HG02885 (cell line): ENCODE data around the gene HPD.
A peak's percentile ranks its signal among the peaks of the same experiment; 100 is the strongest.
"Not testable (repeated sequence)": the region's sequence is repeated elsewhere in the genome, so short reads cannot be mapped to it uniquely, and the experiment has no call there.

ENCODE experiments used
- ATAC-seq: cut with Tn5 transposase; IDR thresholded peaks from one replicate; pipeline ENCODE4 v1.9.1; 2021; ENCODE audit warnings: mild to moderate bottlenecking; ENCODE audit not compliant: unreplicated experiment, poor library complexity

Gene HPD

DNA sequence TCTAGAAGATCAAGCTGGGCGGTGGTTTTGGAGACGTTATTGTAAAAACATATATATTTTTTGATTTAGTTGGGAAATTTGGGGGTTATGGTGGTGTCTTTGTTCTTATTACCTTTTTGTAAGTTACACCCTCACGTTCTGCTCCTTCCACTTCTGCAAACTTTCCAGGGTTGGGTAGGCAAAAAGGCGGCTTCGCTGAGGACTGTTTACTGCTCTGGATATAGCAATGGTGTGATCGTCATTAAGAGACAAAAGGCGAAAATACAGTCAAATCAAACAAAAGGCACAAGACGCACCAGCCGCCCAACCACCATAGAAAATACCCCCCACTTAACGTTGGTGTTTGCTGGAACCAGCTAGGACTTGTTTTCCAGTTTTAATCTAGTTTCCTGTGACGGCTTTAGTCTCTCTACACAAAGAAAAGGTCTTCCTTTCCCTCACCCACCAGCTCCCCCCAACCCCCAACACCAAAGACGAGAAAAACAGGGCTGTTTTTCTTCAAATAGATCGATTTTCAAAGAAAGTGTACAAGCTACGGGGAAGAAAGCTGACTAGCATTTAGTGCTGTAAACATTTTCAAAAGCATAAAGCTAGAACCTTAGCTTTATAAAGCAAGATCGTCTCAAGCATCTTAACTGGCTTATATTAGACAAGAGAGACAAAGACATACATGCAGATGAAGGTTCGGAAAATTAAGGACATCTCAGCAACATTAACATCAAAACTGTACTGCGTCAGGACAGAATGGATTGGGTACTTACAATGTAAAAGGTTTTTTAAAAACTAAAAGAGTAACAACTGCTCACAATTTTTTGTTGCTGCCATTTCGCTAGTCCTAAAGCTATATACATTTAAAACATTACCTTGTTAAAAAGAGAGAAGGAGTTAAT lies 56.8 kb downstream of the HPD start:
- no peak for ATAC-seq

DNA sequence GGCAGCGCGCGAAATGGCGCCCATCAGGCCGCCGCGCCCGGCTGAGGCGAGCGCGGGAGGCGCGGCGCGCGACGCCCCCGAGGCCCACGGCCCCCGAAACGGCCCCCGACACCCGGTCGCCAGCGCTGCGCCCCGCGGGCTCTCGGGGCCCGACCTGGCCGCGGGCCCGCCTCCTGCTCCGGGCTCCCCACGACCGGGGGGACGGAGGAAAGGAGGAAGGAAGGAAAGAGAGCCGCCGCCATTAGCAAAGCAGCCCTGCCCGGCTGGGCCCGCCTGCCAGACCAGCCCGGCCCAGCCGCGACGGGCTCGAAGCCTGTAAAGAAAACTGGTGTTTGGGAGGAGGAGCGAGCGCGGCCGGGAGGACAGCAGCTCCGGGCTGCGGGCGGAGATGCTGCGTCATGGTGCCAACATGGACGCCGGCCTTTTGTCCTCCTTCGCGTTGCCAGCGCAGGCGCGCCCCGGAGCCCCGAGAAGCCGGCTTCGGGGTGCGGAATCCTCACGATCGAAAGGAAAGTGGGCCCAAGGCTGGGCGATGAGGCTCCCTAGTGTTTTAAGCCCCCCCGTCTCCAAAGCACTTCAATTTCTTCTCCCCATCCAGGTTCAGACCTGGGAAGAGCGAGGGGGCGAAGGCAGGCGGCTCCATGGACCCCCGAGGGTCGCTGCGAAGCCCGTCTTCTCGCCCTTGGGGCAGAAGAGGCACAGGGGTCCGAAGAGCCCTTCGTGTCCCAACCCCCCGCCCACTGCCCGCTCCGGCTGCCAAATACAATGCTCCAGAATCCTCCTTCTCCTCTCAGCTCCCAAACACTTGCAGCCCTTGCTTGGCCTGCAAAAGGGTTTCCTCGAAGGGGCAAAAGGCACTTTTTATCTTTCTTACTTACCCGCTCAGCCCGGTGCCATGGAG lies 57.7 kb downstream of the HPD start:
- peak; percentile 1 for ATAC-seq

DNA sequence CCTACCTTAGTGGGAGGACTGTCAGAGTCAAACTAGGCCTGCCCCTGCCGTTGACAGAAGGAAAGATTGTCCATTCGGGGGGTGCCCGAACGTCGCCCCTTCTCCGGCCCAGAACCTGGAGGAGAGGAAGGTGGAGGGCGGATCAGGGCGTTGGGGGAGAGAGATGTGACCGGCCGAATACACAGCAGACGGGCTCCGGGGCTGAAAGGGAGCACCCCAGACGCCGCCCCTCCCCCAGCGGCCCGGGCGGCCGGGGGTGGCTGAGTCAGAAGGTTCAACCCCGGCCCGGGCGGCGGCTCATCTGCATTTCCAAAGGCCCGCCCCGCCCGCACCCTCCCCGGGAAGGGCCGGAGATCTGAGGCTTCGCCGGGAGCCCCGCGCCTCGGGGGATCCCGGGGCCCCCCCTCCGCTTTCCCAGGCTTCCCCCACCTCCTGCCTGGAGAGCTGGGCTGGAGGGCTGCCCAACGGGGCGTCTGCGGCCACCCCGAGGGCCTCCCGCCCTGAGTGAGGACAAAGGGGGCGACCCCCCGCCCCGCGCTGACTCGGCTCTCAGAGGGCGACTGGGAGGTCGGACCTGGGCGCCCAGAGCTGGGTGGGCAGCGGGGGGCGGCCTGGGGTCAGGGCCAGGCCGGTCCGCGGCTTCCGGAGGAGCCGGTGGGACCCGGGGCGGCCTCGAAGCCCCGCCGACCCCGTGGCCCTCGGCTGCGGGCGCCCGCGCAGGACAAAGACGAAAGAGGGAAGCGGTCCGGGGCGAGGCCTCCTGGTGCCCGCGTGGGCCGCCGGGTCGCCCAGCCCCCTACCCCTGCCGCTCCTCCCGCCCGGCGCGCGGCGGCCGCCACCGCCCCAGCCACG lies 58.6 kb downstream of the HPD start:
- peak; percentile 21 for ATAC-seq

DNA sequence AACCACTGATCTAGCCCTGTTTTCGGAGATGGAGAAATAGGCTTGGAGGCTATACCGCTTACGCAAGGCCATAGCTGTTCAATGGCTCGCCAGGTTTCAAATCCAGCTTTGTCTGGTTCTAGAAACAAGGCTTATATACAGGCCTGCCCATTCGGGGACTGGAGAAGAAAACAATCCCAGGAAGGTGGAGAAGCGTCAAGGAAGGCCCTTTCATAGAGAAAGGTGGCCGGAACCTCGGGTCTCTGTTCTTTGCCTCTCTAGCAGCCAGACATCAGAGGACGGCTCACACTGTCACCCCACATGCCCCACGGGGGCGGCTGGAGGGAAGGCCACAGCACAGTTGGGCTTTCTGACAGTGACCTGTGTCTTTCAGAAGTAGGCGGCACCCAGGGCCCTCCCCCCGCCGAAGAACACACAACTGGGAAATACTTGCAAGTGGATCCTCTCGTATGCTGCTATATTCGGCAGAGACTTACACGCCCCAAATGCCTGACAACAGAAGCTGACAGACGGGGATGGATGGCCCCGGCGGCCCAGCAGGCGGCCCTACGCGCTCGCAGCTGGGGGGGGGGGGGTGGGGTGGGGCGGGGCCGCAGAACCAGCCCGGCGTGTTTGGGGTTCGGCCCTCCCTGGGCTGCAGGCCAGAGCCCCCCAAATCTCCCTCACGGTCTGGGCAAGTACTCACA lies 59.4 kb downstream of the HPD start:
- no peak for ATAC-seq

DNA sequence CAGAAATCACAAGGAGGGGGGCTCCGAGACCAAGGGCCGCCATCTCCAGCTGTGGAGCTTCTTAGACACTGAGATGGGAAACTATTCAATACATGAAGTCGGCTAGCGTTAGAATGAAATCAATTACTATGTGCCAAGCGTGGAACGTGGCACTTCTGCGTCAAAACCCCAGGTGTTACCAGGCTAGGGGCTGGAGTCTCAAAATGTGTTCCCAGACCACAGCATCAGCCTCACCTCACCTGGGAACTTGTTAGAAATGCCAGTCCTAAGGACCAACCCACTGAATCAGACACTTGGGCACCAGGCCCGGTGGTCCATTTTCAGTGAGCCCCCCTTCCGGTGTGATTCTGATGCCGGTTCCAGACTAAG lies 59.9 kb downstream of the HPD start:
- no peak for ATAC-seq

DNA sequence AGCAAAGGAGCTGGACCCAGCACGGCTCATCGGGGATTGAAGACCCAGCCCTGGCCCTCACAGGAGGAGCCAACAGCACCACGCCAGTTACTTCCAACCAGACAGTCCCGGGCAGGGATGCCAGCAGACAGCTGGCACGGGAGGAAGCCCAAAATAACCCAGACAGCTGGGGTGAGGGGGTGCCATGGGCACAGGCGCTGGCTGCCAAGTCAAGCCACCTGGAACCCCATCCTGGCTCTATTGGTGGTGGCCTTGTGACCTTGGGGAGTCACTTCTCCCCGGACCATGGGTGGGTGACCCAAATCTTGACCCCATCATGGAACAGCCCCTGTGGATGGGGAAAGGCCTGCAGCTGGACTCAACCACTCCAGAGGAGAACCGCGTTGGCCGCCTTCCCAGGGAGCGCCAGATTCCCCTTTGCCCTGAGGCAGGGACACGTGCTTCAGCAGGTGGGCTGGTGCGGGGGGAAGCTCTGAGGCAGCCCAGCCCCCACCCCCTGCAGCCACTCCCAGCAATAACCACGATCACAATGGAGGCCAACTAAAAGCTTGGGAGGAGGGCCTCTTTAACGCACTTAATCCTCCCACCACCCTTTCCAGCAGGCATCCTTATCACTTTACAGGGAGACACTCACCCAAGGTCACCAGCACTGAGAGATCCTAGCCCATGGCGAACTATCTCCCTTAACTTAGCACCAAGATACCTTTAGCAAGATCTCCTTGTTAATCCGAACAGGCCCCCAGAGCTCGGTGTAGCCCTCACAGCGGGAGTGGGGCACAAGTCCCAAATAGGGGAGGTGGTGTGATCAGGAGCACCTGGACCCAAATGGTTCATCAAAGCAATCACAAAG lies 60.5 kb downstream of the HPD start:
- ATAC-seq, result no peak

DNA sequence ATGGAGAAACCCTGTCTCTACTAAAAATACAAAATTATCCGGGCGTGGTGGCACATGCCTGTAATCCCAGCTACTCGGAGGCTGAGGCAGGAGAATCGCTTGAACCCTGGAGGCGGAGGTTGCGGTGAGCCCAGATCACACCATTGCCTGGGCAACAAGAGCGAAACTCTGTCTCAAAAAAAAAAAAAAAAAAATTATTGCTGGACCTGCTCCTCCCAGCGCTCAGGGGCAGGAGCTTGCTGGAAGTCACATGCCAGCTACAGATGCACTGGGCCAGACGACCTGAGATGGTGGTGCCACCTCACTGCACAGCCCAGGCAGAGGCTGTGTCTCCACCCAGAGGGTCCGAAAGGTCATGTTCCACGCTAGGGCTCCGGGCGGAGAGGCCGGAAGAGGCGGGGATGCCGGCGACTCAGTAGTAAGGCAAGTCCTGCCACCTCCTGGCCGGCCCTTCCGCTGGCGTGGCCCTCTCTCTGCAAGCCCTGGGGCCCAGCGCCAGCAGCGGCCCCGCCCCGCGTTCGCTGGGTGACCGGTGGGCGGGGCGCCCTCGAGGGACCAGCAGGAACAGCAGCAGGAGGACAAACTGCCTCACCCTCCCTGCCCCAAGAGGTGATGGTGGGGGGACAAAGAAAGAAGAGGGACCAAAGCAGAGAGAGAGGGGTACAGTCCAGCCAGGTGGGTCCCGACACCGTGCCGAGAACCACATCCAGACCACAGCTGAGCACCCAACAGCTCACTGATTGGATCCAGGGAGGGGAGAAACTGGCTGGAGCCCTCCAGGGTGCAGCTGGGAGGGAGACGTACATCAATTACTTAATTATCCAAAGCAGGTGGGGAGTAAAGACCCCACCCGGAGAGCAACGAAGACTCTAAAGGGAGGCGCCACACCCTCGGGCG lies 61.6 kb downstream of the HPD start:
- no peak for ATAC-seq

DNA sequence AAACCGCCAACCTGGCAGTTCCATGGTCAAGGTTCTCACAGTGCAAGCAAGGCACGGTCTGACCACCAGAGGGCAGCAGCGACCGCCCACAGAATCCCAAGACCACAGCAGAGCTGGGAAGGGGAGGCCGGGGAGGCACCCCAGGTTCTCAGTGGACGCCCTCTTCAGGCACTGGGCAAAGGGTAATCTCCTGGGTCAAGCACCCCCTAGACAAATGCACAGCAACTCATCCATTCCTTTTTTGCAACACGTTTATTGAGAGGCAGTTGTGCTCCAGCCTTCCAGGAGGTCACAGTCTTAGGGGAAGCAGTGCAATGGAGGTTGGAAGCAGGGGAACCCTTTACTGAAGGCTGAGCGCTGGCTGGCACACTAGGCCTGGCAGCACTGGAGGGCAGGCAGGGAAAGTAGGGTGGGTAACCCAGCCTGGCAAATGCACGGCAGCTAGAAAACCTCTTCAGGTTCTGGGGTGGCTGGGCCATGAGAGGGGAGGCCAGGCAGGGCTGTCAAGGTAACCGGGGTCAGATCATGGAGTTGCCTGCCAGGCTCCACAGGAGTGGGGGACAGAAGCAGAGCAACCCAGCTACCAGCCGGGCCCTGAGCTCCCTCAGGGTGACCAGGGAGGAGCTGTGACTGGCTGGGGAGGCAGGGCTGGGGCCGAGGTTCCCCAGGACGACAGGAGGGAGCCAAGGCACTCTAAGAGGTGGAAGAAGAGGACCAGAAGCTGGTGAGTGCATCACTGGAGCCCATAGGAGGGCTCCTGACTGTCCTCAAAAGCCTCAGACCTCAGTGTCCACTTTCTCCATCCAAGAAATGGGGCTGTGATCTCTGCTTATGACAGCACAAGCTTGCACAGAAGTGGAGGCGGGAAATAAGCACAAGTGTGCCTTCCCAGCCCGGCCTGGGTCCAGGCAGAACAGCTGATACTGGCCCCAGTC lies 63.4 kb downstream of the HPD start:
- ATAC-seq, result peak; percentile 23

DNA sequence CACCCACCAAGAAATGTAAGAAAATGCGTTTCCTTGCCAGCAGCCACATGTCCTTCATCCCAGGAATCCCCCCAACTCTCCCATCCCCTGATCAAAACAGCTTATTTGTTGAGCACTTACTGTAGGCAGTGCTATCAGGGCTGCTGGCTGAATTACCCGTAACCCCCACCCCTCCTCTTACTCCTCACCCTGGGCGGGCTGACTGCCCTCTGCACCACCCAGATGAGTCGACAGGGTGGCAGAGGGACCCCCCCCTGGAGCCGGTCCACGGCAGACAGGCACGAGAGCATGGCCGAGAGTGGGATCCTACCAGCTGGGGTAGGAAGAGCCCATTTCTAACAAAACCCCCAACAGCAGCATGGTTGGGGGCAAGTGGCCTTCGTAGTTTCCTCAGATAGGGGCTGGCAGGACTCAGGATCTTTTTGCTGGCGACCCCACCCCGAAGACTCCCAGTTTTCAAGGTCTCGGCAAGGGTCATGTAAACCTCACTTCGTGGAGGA lies 64.1 kb downstream of the HPD start:
- no peak for ATAC-seq

DNA sequence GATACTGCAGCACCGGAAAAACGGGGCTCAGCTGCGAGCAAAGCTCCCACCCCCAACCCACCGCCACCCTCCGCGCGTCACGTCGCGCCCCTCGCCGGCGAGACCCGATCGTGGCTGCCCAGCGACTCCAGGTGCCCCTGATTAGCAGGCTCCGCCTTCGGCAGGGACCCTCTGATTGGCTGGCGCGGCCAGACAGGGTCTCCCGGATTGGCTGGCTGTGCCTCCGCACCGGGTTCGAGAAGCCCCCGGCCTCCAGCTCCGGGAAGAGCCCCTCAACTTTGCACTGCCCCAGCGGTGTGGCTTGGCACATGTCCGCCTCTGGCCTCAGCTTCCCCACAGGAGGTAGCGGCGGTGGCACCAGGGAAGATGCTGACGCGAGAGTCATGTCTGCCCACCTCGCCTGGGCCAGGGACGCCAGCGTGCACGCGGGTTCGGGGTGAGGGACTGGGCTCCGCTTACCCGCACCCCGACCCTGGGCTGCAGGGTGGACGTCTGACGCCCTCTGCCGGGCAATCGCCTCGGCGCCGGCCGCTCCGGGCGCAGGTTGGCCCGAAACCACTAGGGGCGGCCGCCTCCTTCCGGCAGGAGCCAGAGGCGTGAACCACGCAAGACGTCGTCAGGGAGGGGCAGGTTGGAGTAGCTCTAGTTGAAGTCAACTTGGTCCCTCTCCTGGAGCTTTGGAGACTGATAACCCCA lies 64.7 kb downstream of the HPD start:
- peak; percentile 62 for ATAC-seq

DNA sequence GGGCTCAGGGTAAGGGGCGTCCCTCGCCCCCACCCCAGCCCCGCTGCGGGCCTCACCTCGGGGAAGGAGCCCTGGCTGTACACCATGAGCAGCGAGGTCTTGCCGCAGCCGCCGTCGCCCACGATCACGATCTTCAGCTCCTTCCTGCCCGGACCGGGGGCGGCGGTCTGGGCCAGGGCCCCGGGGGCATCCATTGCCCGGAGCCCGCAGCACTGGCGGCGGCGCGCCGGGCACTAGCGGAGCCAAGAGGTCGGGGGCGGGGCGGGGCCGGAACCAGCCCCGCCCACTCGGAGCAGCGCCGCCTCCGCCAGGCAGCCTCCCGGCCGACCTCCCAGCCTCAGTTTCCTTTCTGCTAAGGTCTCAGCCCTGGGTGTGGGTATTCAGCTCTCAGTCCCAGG lies 65.2 kb downstream of the HPD start, which contains the start of gene RHOF:
RHOF (minus strand) TSS at position 249 of the 398 bp plus-strand sequence; CDS start at position 194, 55 bp downstream.
- ATAC-seq, result peak; percentile 31

DNA sequence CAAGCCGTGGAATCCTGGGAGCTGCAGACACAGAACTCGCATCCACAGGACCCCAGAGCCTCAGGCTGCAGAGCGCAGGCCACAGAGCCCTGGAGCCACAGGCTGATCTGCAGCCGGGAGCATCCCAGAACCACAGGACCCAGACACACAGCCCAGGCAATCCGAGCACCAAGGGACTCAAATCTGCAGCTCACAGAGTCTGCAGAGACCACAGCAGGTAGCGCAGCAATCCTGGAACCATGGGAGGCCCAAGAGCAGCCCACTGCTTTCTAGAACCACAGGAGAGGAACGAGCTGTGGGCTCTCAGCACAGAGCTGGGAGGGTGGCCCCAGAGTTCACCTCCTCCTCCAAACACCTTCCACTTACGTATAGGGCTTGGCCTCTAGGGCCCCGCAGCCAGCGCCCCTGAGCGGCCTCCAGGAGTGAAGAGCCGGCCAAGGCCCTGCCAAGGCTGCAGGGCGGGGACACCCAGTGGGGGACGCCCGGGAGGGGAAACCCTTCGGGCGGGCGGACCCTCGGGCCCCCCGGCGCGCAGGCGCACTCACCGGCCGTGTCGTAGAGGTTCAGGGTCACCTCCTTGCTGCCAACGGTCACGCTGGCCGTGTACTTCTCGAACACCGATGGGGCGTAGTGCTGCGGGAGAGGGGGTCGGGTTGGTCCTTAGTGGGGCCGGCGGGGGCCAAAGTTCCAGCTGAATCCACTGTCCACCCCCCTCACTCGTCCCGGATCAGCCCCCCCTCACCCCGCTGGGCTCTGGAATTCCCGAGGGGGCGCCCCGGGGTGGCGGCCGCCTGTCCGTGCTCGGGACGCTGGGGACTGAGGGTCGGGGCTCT lies 65.8 kb downstream of the HPD start:
- no peak for ATAC-seq

DNA sequence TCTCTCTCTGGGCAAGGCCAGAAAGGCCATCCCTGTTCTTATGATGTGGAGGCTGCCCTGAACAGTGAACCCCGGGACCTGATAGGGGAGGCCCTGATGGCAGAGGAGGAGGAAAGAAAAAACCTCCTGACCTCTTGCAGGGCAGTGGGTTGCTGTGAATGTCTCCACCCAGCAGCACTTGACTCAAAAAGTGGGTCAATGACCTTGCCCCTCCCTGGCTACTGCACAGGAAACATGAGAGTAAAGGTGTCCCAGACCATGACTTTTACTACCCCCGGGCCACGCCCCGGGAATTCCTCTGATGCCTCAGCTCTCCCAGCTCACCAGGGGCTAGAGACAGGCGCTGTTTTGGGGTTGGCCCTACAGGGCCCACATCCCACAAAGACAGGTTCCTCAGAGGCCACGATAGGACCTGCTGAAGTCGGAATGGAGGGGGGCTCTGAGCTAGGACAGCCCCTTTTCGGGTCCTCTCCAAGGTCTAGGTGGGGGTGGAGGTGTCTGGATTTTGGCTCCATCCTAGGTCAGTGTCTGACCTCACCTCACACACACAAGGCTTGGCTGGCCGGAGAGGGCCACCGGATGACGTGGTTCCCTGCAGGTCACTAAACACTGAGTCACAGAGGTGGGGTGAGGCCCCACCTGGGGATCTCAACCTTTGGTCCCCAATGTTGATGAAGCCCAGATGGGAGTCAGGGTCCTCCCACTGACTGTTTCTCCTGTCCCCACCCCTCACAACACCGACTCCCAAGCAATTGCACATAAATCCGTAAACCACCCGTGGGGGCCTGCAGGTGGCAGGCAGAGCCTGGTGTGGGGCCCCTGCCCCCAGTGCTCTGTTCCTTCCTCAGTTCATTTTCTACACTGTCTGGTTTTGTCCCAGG lies 66.7 kb downstream of the HPD start:
- no peak for ATAC-seq

DNA sequence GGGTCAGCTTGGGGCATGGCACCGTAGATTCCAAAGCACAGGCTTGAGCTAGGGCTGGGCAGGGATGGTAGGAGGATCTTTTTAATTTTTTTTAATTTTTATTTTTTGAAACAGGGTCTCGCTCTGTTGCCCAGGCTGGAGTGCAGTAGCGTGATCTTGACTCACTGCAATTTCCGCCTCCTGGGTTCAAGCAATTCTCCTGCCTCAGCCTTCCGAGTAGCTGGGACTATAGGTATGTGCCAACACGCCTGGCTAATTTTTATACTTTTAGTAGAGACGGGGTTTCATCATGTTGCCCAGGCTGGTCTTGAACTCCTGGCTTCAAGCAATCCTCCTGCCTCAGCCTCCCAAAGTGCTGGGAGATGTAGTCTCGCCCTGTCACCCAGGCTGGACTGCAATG lies 67.9 kb downstream of the HPD start:
- not testable (repeated sequence) for ATAC-seq
